H9 (cell line): ENCODE results near the gene EXD2. TPM values are rescaled to one million over a fixed set of nuclear protein-coding genes. Genes with fewer than 3 reads are reported as not detected.

Source experiments
- DNase-seq: peaks from one replicate; pipeline ENCODE4 v3.0.0-alpha.2; 2017
- H2AFZ ChIP-seq: one replicate; pipeline ENCODE4 v1.6.1; 2013; ENCODE audit warnings: mild to moderate bottlenecking, low read length, control low read depth, moderate library complexity
- H2AK5ac ChIP-seq: 2 replicates; pipeline ENCODE4 v1.6.1; 2013; ENCODE audit warnings: low read length, control low read depth, mixed read lengths; ENCODE audit not compliant: insufficient read length
- H2BK120ac ChIP-seq: one replicate; pipeline ENCODE4 v1.6.1; 2013; ENCODE audit warnings: low read depth, mild to moderate bottlenecking, low read length, control low read depth, inconsistent platforms; ENCODE audit not compliant: poor library complexity, severe bottlenecking
- H2BK12ac ChIP-seq: 2 replicates; pipeline ENCODE4 v1.6.1; 2013; ENCODE audit warnings: low read length, control low read depth, mixed read lengths, low read depth; ENCODE audit not compliant: insufficient read length
- H2BK15ac ChIP-seq: 2 replicates; pipeline ENCODE4 v1.6.1; 2013; ENCODE audit warnings: low read depth, low read length, control low read depth
- H2BK20ac ChIP-seq: one replicate; pipeline ENCODE4 v1.6.1; 2013; ENCODE audit warnings: low read depth, mild to moderate bottlenecking, low read length, control low read depth, inconsistent platforms; ENCODE audit not compliant: poor library complexity, severe bottlenecking
- H2BK5ac ChIP-seq: 2 replicates; pipeline ENCODE4 v1.6.1; 2013; ENCODE audit warnings: low read length, control low read depth, mixed read lengths; ENCODE audit not compliant: insufficient read length
- H3K14ac ChIP-seq: 2 replicates; pipeline ENCODE4 v1.6.1; 2013; ENCODE audit warnings: low read length, control low read depth; ENCODE audit not compliant: insufficient read depth
- H3K18ac ChIP-seq: 2 replicates; pipeline ENCODE4 v1.6.1; 2013; ENCODE audit warnings: low read depth, mild to moderate bottlenecking, mixed read lengths, low read length, control low read depth; ENCODE audit not compliant: insufficient read length
- H3K23ac ChIP-seq: 2 replicates; pipeline ENCODE4 v1.6.1; 2013; ENCODE audit warnings: low read length, control low read depth, mixed read lengths, low read depth; ENCODE audit not compliant: insufficient read length
- H3K23me2 ChIP-seq: 2 replicates; pipeline ENCODE4 v1.6.1; 2013; ENCODE audit warnings: low read depth, mild to moderate bottlenecking, mixed read lengths, low read length, control low read depth; ENCODE audit not compliant: insufficient read length, poor library complexity, severe bottlenecking
- H3K27ac ChIP-seq: 2 replicates; pipeline ENCODE4 v1.5.1; 2013; ENCODE audit warnings: low read length, control low read depth, mixed read lengths, low read depth; ENCODE audit not compliant: insufficient read length
- H3K27me3 ChIP-seq: 2 replicates; pipeline ENCODE4 v1.6.1; 2013; ENCODE audit warnings: low read length, control low read depth, inconsistent platforms; ENCODE audit not compliant: insufficient read depth
- H3K4ac ChIP-seq: 2 replicates; pipeline ENCODE4 v1.6.1; 2013; ENCODE audit warnings: low read depth, mild to moderate bottlenecking, control low read depth, inconsistent platforms, low read length, moderate library complexity
- H3K4me1 ChIP-seq: 2 replicates; pipeline ENCODE4 v1.6.1; 2013; ENCODE audit warnings: low read length, control low read depth, inconsistent platforms; ENCODE audit not compliant: insufficient read depth
- H3K4me2 ChIP-seq: 2 replicates; pipeline ENCODE4 v1.6.1; 2013; ENCODE audit warnings: low read length, control low read depth, mixed read lengths; ENCODE audit not compliant: insufficient read length, insufficient read depth
- H3K56ac ChIP-seq: 2 replicates; pipeline ENCODE4 v1.6.1; 2013; ENCODE audit warnings: low read depth, mild to moderate bottlenecking, mixed read lengths, low read length, control low read depth; ENCODE audit not compliant: insufficient read length
- H3K79me1 ChIP-seq: 2 replicates; pipeline ENCODE4 v1.6.1; 2013; ENCODE audit warnings: low read depth, mild to moderate bottlenecking, moderate library complexity, low read length, control low read depth, inconsistent platforms; ENCODE audit not compliant: insufficient read depth, poor library complexity, severe bottlenecking
- H3K79me2 ChIP-seq: 2 replicates; pipeline ENCODE4 v1.6.1; 2013; ENCODE audit warnings: low read length, control low read depth, inconsistent platforms; ENCODE audit not compliant: insufficient read depth
- H3K9ac ChIP-seq: 2 replicates; pipeline ENCODE4 v1.6.1; 2013; ENCODE audit warnings: low read length, control low read depth, mixed read lengths; ENCODE audit not compliant: insufficient read length; ENCODE audit errors: extremely low read depth
- H3K9me3 ChIP-seq: one replicate; pipeline ENCODE4 v1.6.1; 2013; ENCODE audit warnings: low read depth, low read length, inconsistent platforms; ENCODE audit not compliant: control insufficient read depth
- H3T11ph ChIP-seq: one replicate; pipeline ENCODE4 v1.6.1; 2013; ENCODE audit warnings: mild to moderate bottlenecking, low read length, control low read depth, inconsistent platforms
- H4K20me1 ChIP-seq: one replicate; pipeline ENCODE4 v1.6.1; 2013; ENCODE audit not compliant: control insufficient read depth, insufficient read length, insufficient read depth
- H4K5ac ChIP-seq: 2 replicates; pipeline ENCODE4 v1.6.1; 2013; ENCODE audit warnings: low read depth, mild to moderate bottlenecking, mixed read lengths, low read length, control low read depth; ENCODE audit not compliant: insufficient read length
- H4K8ac ChIP-seq: replicated peaks from 2 replicates; pipeline ENCODE4 v1.6.1; 2013; ENCODE audit warnings: low read length, control low read depth, mixed read lengths, low read depth; ENCODE audit not compliant: insufficient read length
- H4K91ac ChIP-seq: 2 replicates; pipeline ENCODE4 v1.6.1; 2013; ENCODE audit warnings: low read depth, mild to moderate bottlenecking, moderate library complexity, mixed read lengths, low read length, control low read depth; ENCODE audit not compliant: insufficient read length
- H3K27ac Mint-ChIP-seq, 3 experiments: 2 replicates in 2 of 3; 3 replicates in 1 of 3; pipeline ENCODE4 v1.8.0; 2020 to 2021; ENCODE audit warnings: mixed read lengths in 3 of 3, mild to moderate bottlenecking in 1 of 3, moderate library complexity in 1 of 3
- H3K27me3 Mint-ChIP-seq: 2 replicates; pipeline ENCODE4 v1.8.0; 2021; ENCODE audit warnings: low read depth, mild to moderate bottlenecking, moderate library complexity, mixed read lengths
- H3K36me3 Mint-ChIP-seq, 3 experiments: 2 replicates in 2 of 3; 3 replicates in 1 of 3; pipeline ENCODE4 v1.8.0; 2020 to 2021; ENCODE audit warnings: low read depth in 3 of 3, mixed read lengths in 3 of 3; ENCODE audit not compliant: insufficient read depth in 1 of 3
- H3K4me1 Mint-ChIP-seq, 2 experiments: 2 replicates each; pipeline ENCODE4 v1.8.0; 2020; ENCODE audit warnings: mixed read lengths in 2 of 2
- H3K4me3 Mint-ChIP-seq, 2 experiments: 2 replicates in 1 of 2; 3 replicates in 1 of 2; pipeline ENCODE4 v1.8.0; 2020 to 2021; ENCODE audit warnings: mild to moderate bottlenecking in 2 of 2, mixed read lengths in 2 of 2, moderate library complexity in 1 of 2
- H3K9me3 Mint-ChIP-seq, 2 experiments: 2 replicates in 1 of 2; 3 replicates in 1 of 2; pipeline ENCODE4 v1.8.0; 2020; ENCODE audit warnings: mild to moderate bottlenecking in 2 of 2, mixed read lengths in 2 of 2, moderate library complexity in 1 of 2
- CTCF ChIP-seq: fragments of 200-600 bp; sonication (generic); conservative IDR thresholded peaks from 3 replicates; pipeline ENCODE4 v1.8.0; 2021; ENCODE audit warnings: antibody characterized with exemption, mild to moderate bottlenecking
- WGBS: extraction: QIAGEN DNeasy Blood & Tissue Kit; methylation state at CpG from one replicate; pipeline ENCODE4 v1.1.7; 2013; ENCODE audit warnings: missing lambda C conversion rate, low lambda C conversion rate, mixed read lengths; ENCODE audit not compliant: insufficient read length; ENCODE audit errors: extremely low coverage; 5-methylcytosine and 5-hydroxymethylcytosine counted together
- total RNA-seq: library from RNA; stranded (reverse); gene quantifications from 2 replicates; pipeline ENCODE4 v1.2.1, GENCODE V29; 2021

The EXD2 gene
- total RNA-seq, 1 experiment from 2014 or later = 19.6 TPM

GRCh38 chr14:69247676-69248440, 56.6 kb downstream of the EXD2 start:
- H3K4me2 ChIP-seq = no peak overlapping the region
- H3K9ac ChIP-seq = no peak overlapping the region
- H4K20me1 ChIP-seq = no peaks in the 10 kb centered on the region
- no peak overlapping the region for H3K4me3 Mint-ChIP-seq
- no peak overlapping the region for H3K56ac ChIP-seq
- no peak overlapping the region for H2BK5ac ChIP-seq
- H2AFZ ChIP-seq = no peak overlapping the region
- H3K27ac ChIP-seq = no peak overlapping the region
- H2BK120ac ChIP-seq = no peak overlapping the region
- no peaks in the 10 kb centered on the region for H3K9me3 ChIP-seq
- no peaks in the 10 kb centered on the region; the same call in none of the 2 replicates for H3K27me3 Mint-ChIP-seq
- no peak overlapping the region for H4K5ac ChIP-seq
- H4K8ac ChIP-seq = no peak overlapping the region
- no peaks in the 10 kb centered on the region for H3K4me1 ChIP-seq
- H3K18ac ChIP-seq = no peak overlapping the region
- H3K23me2 ChIP-seq = no peaks in the 10 kb centered on the region
- H3K79me2 ChIP-seq = no peaks in the 10 kb centered on the region
- H3K4me1 Mint-ChIP-seq = no peaks in the 10 kb centered on the region
- WGBS = no CpG with 5 or more reads among the region's 3 CpGs
- H2BK12ac ChIP-seq = no peak overlapping the region
- no peaks in the 10 kb centered on the region for H3K9me3 Mint-ChIP-seq
- no peak overlapping the region for H4K91ac ChIP-seq
- H3K23ac ChIP-seq = no peak overlapping the region
- no peak overlapping the region for H2AK5ac ChIP-seq
- H2BK15ac ChIP-seq = no peak overlapping the region
- H3K27ac Mint-ChIP-seq = no peak overlapping the region
- TF ChIP-seq CTCF = no peak; the same call in 2 of the 3 replicates
- H3K36me3 Mint-ChIP-seq = no peaks in the 10 kb centered on the region
- no peak overlapping the region for H3K14ac ChIP-seq
- H3T11ph ChIP-seq = no peak overlapping the region
- DNase-seq = no peak
- no peak overlapping the region for H3K4ac ChIP-seq
- no peaks in the 10 kb centered on the region for H3K79me1 ChIP-seq
- H3K27me3 ChIP-seq = no peaks in the 10 kb centered on the region
- no peak overlapping the region for H2BK20ac ChIP-seq
